Hematopoietic multipotent progenitor cell treated with erythropoietin and hydrocortisone succinate and interleukin-3 and kit ligand, for 8 days (in vitro differentiated cells): ENCODE results near the gene SHLD1.

ENCODE experiments used
- DNase-seq: peaks from one replicate; pipeline ENCODE4 v3.0.0-alpha.2; 2015

The SHLD1 gene

GRCh38 chr20:5822569-5822968 lies 72.4 kb downstream of the SHLD1 start:
- DNase-seq: peak; percentile 15

GRCh38 chr20:5825130-5825719 lies 75.0 kb downstream of the SHLD1 start:
- DNase-seq: no peak

- DNase-seq: no peak
Measured at GRCh38 chr20:5827098-5827853, 77.1 kb downstream of the SHLD1 start.

GRCh38 chr20:5827861-5828260 lies 77.7 kb downstream of the SHLD1 start:
- no peak for DNase-seq

- no peak for DNase-seq
Measured at GRCh38 chr20:5829241-5829809, 79.1 kb downstream of the SHLD1 start.

GRCh38 chr20:5831539-5832237 lies 81.5 kb downstream of the SHLD1 start:
- DNase-seq: no peak

GRCh38 chr20:5833309-5833941 lies 83.2 kb downstream of the SHLD1 start:
- no peak for DNase-seq

- no peak for DNase-seq
Measured at GRCh38 chr20:5834436-5835005, 84.3 kb downstream of the SHLD1 start.

- no peak for DNase-seq
Measured at GRCh38 chr20:5835321-5835821, 85.2 kb downstream of the SHLD1 start.

GRCh38 chr20:5835871-5836270 lies 85.7 kb downstream of the SHLD1 start:
- no peak for DNase-seq

- no peak for DNase-seq
Measured at GRCh38 chr20:5836569-5836968, 86.4 kb downstream of the SHLD1 start.

GRCh38 chr20:5840411-5841002 lies 90.3 kb downstream of the SHLD1 start:
- no peak for DNase-seq

GRCh38 chr20:5841522-5841921 lies 91.3 kb downstream of the SHLD1 start:
- peak; percentile 32 for DNase-seq

GRCh38 chr20:5842465-5842864 lies 92.3 kb downstream of the SHLD1 start:
- DNase-seq: no peak

- DNase-seq: no peak
Measured at GRCh38 chr20:5843054-5843592, 92.9 kb downstream of the SHLD1 start.

- DNase-seq: no peak
Measured at GRCh38 chr20:5844063-5844681, 94.0 kb downstream of the SHLD1 start.

- DNase-seq: no peak
Measured at GRCh38 chr20:5845681-5846615, 95.7 kb downstream of the SHLD1 start.

- DNase-seq: no peak
Measured at GRCh38 chr20:5848711-5849505, 98.7 kb downstream of the SHLD1 start.

- DNase-seq: no peak
Measured at GRCh38 chr20:5855939-5856338, 105.7 kb downstream of the SHLD1 start.
